SK-N-SH treated with all-trans-retinoic acid at 6 μM for 48 hours (cell line): ENCODE measurements around the gene PPT2.

Experiments
- ATAC-seq: fragments of 200-7000 bp; cut with Tn5 transposase; 3 replicates; pipeline ENCODE4 v1.9.1; 2020; ENCODE audit warnings: mild to moderate bottlenecking, moderate library complexity
- ARNTL ChIP-seq: fragments of 450-650 bp; formaldehyde crosslinking; IDR thresholded peaks from 2 replicates; pipeline ENCODE4 v1.5.0; 2020; ENCODE audit warnings: low read depth, mild to moderate bottlenecking, moderate library complexity, borderline replicate concordance
- CREB5 ChIP-seq: fragments of 250-450 bp; sonication (Bioruptor Pico); IDR thresholded peaks from 2 replicates; pipeline ENCODE4 v1.5.1; 2020; ENCODE audit warnings: low read depth, mild to moderate bottlenecking, moderate library complexity
- CSDC2 ChIP-seq: fragments of 250-450 bp; sonication (Bioruptor Pico); IDR thresholded peaks from 2 replicates; pipeline ENCODE4 v1.5.0; 2020; ENCODE audit warnings: mild to moderate bottlenecking, moderate library complexity
- CSRNP3 ChIP-seq: fragments of 250-450 bp; sonication (Bioruptor Pico); IDR thresholded peaks from 2 replicates; pipeline ENCODE4 v1.5.1; 2021; ENCODE audit warnings: mild to moderate bottlenecking, moderate library complexity
- ESRRG ChIP-seq: fragments of 250-450 bp; sonication (Bioruptor Pico); IDR thresholded peaks from 2 replicates; pipeline ENCODE4 v1.6.1; 2021; ENCODE audit warnings: mild to moderate bottlenecking
- GLIS3 ChIP-seq: fragments of 250-450 bp; sonication (Bioruptor Pico); IDR thresholded peaks from 2 replicates; pipeline ENCODE4 v1.5.0; 2020; ENCODE audit warnings: mild to moderate bottlenecking, moderate library complexity
- ISL1 ChIP-seq: fragments of 250-450 bp; sonication (Bioruptor Pico); IDR thresholded peaks from 2 replicates; pipeline ENCODE4 v2.1.2; 2022; ENCODE audit warnings: mild to moderate bottlenecking, moderate library complexity
- OSR1 ChIP-seq: fragments of 250-450 bp; sonication (Bioruptor Pico); IDR thresholded peaks from 2 replicates; pipeline ENCODE4 v1.8.0; 2022; ENCODE audit warnings: moderate library complexity, mild to moderate bottlenecking, inconsistent platforms
- PATZ1 ChIP-seq: fragments of 250-450 bp; sonication (Bioruptor Pico); IDR thresholded peaks from 2 replicates; pipeline ENCODE4 v1.8.0; 2020; ENCODE audit warnings: mild to moderate bottlenecking, moderate library complexity, borderline replicate concordance
- POU6F1 ChIP-seq: fragments of 250-450 bp; sonication (Bioruptor Pico); IDR thresholded peaks from 2 replicates; pipeline ENCODE4 v1.8.0; 2021; ENCODE audit warnings: low read depth, mild to moderate bottlenecking, moderate library complexity, borderline replicate concordance
- PPARA ChIP-seq: fragments of 250-450 bp; sonication (Bioruptor Pico); IDR thresholded peaks from 2 replicates; pipeline ENCODE4 v1.5.0; 2020; ENCODE audit warnings: mild to moderate bottlenecking, borderline replicate concordance
- SNAI2 ChIP-seq: fragments of 250-450 bp; sonication (Bioruptor Pico); IDR thresholded peaks from 2 replicates; pipeline ENCODE4 v1.5.0; 2020; ENCODE audit warnings: mild to moderate bottlenecking, moderate library complexity
- TCF4 ChIP-seq: fragments of 250-450 bp; sonication (Bioruptor Pico); IDR thresholded peaks from 2 replicates; pipeline ENCODE4 v1.8.0; 2021; ENCODE audit warnings: mild to moderate bottlenecking, moderate library complexity, borderline replicate concordance
- TSHZ2 ChIP-seq: fragments of 250-450 bp; sonication (Bioruptor Pico); IDR thresholded peaks from 2 replicates; pipeline ENCODE4 v1.5.0; 2020; ENCODE audit warnings: mild to moderate bottlenecking, moderate library complexity
- ZC3H10 ChIP-seq: fragments of 250-450 bp; sonication (Bioruptor Pico); IDR thresholded peaks from 2 replicates; pipeline ENCODE4 v1.5.1; 2021; ENCODE audit warnings: mild to moderate bottlenecking, moderate library complexity
- ZFP3 ChIP-seq: fragments of 250-450 bp; sonication (Bioruptor Pico); IDR thresholded peaks from 2 replicates; pipeline ENCODE4 v1.5.0; 2020; ENCODE audit warnings: mild to moderate bottlenecking, moderate library complexity
- ZNF565 ChIP-seq: fragments of 450-650 bp; formaldehyde crosslinking; conservative IDR thresholded peaks from 2 replicates; pipeline ENCODE4 v1.5.0; 2020; ENCODE audit warnings: low read depth, mild to moderate bottlenecking, moderate library complexity
- ZNF70 ChIP-seq: fragments of 450-650 bp; formaldehyde crosslinking; IDR thresholded peaks from 2 replicates; pipeline ENCODE4 v1.5.0; 2020; ENCODE audit warnings: mild to moderate bottlenecking, moderate library complexity
- ZNF8 ChIP-seq: fragments of 450-650 bp; formaldehyde crosslinking; IDR thresholded peaks from 2 replicates; pipeline ENCODE4 v1.5.0; 2020; ENCODE audit warnings: mild to moderate bottlenecking, moderate library complexity

Gene PPT2

GRCh38 chr6:32177183-32177787, 23.3 kb downstream of the PPT2 start:
- TF ChIP-seq TCF4 (CRISPR knock-in tag) (no peak), CSRNP3 (no peak), ARNTL (CRISPR knock-in tag) (no peak), ISL1 (CRISPR knock-in tag) (no peak), SNAI2 (CRISPR knock-in tag) (no peak), ESRRG (no peak), TSHZ2 (CRISPR knock-in tag) (no peak), PPARA (CRISPR knock-in tag) (no peak)
- TF ChIP-seq, all 23 proteins: peak for 0
- ATAC-seq, result peak; percentile 46

- ATAC-seq, result peak; percentile 84
Measured at GRCh38 chr6:32177788-32178546, 24.0 kb downstream of the PPT2 start, which contains the start of gene RNF5. Gene RNF5, plus strand, starts transcription at chr6:32178405. Its CDS starts 107 bp downstream, at chr6:32178512.

More at GRCh38 chr6:32177788-32178546, 24.0 kb downstream of the PPT2 start, which contains the start of gene RNF5:
- TF ChIP-seq OSR1 (CRISPR knock-in tag), result no peak
- no peak for TF ChIP-seq ZNF8 (CRISPR knock-in tag)
- no peak for TF ChIP-seq ZNF565 (CRISPR knock-in tag)
- no peak for TF ChIP-seq CSDC2 (CRISPR knock-in tag)
- no peak for TF ChIP-seq ZC3H10 (CRISPR knock-in tag)
- no peak for TF ChIP-seq ZNF70 (CRISPR knock-in tag)
- no peak for TF ChIP-seq PATZ1 (CRISPR knock-in tag)
- TF ChIP-seq ZFP3 (CRISPR knock-in tag), result no peak
- no peak for TF ChIP-seq TCF4 (CRISPR knock-in tag)
- TF ChIP-seq GLIS3 (CRISPR knock-in tag), result no peak
- no peak for TF ChIP-seq CSRNP3
- no peak for TF ChIP-seq CREB5 (CRISPR knock-in tag)
- TF ChIP-seq ISL1 (CRISPR knock-in tag), result no peak
- TF ChIP-seq TSHZ2 (CRISPR knock-in tag), result no peak
- no peak for TF ChIP-seq POU6F1
- TF ChIP-seq SNAI2 (CRISPR knock-in tag), result no peak
- TF ChIP-seq, all 23 proteins: peak for 0
